GM12878 (cell line): ENCODE results near the gene NPBWR2. TPM values are rescaled to one million over a fixed set of nuclear protein-coding genes. Genes with fewer than 3 reads are reported as not detected.

Experiments
- BMI1 ChIP-seq: fragments of 450-650 bp; IDR thresholded peaks from 2 replicates; pipeline ENCODE4 v1.6.1; 2016; ENCODE audit warnings: mild to moderate bottlenecking, moderate library complexity, borderline replicate concordance
- BRCA1 ChIP-seq: IDR thresholded peaks from 2 replicates; pipeline ENCODE4 v1.6.1; 2011; ENCODE audit warnings: low read depth, low read length, improper control_type of control experiment
- EGR1 ChIP-seq, 2 experiments: IDR thresholded peaks; 1 replicate in 1 of 2; 2 replicates in 1 of 2; pipeline ENCODE4 v1.6.1; 2011 to 2012; ENCODE audit warnings: low read depth in 2 of 2, low read length in 2 of 2, borderline replicate concordance in 1 of 2, mild to moderate bottlenecking in 1 of 2, moderate library complexity in 1 of 2
- FOXM1 ChIP-seq: IDR thresholded peaks from 2 replicates; pipeline ENCODE4 v1.6.1; 2012; ENCODE audit warnings: low read depth, mild to moderate bottlenecking, inconsistent platforms, low read length, moderate library complexity
- IKZF1 ChIP-seq: fragments of 450-650 bp; conservative IDR thresholded peaks from 2 replicates; pipeline ENCODE4 v1.6.1; 2017; ENCODE audit warnings: antibody characterized with exemption, mild to moderate bottlenecking
- IRF4 ChIP-seq: IDR thresholded peaks from 2 replicates; pipeline ENCODE4 v1.6.1; 2011; ENCODE audit warnings: low read depth, low read length
- MEF2B ChIP-seq: fragments of 450-650 bp; IDR thresholded peaks from 2 replicates; pipeline ENCODE4 v1.6.1; 2018; ENCODE audit warnings: mild to moderate bottlenecking, moderate library complexity; ENCODE audit not compliant: partially characterized antibody, poor library complexity, severe bottlenecking
- MTA2 ChIP-seq: fragments of 450-650 bp; IDR thresholded peaks from 2 replicates; pipeline ENCODE4 v1.6.1; 2016; ENCODE audit warnings: low read depth, mild to moderate bottlenecking, moderate library complexity
- NBN ChIP-seq: fragments of 450-650 bp; IDR thresholded peaks from 2 replicates; pipeline ENCODE4 v1.6.1; 2016
- PAX8 ChIP-seq: fragments of 450-650 bp; IDR thresholded peaks from 2 replicates; pipeline ENCODE4 v1.6.1; 2017; ENCODE audit warnings: mild to moderate bottlenecking, moderate library complexity
- RAD51 ChIP-seq: fragments of 450-650 bp; IDR thresholded peaks from 2 replicates; pipeline ENCODE4 v1.6.1; 2016; ENCODE audit warnings: moderate library complexity, mild to moderate bottlenecking, inconsistent platforms
- SIN3A ChIP-seq: IDR thresholded peaks from 2 replicates; pipeline ENCODE4 v1.6.1; 2012; ENCODE audit warnings: low read depth, low read length, improper control_type of control experiment
- STAT1 ChIP-seq: fragments of 450-650 bp; conservative IDR thresholded peaks from 2 replicates; pipeline ENCODE4 v1.6.1; 2014; ENCODE audit warnings: antibody characterized with exemption, mild to moderate bottlenecking
- TAF1 ChIP-seq: IDR thresholded peaks from 2 replicates; pipeline ENCODE4 v1.6.1; 2011; ENCODE audit warnings: mild to moderate bottlenecking, low read depth, low read length, borderline replicate concordance
- TBL1XR1 ChIP-seq: IDR thresholded peaks from 2 replicates; pipeline ENCODE4 v1.6.1; 2012; ENCODE audit warnings: low read depth, low read length, improper control_type of control experiment
- TCF7 ChIP-seq: IDR thresholded peaks from 2 replicates; pipeline ENCODE4 v1.6.1; 2014; ENCODE audit warnings: antibody characterized with exemption, borderline replicate concordance
- ZNF207 ChIP-seq: fragments of 450-650 bp; IDR thresholded peaks from 2 replicates; pipeline ENCODE4 v1.6.1; 2014; ENCODE audit warnings: antibody characterized with exemption, mild to moderate bottlenecking, borderline replicate concordance
- ZNF217 ChIP-seq: fragments of 450-650 bp; IDR thresholded peaks from 2 replicates; pipeline ENCODE4 v1.6.1; 2017; ENCODE audit warnings: antibody characterized with exemption, mild to moderate bottlenecking
- polyA plus RNA-seq, 11 experiments: library from polyadenylated mRNA; depleted of rRNA in 4 of 11; unstranded in 6 of 11; stranded (reverse) in 5 of 11; fragments of >200 nt; fragmentation: Nextera tagmentation in 4 of 11; fragmentation: Illumina TruSeq in 1 of 11; extraction: Ambion mirVana in 4 of 11; extraction: Trizol in 1 of 11; gene quantifications; 1 replicate in 1 of 11; 2 replicates in 10 of 11; pipeline versions ENCODE4 v1.2.1 to v1.2.3, GENCODE V29; 2011 to 2016; ENCODE audit warnings: inconsistent platforms in 2 of 11, missing spikeins in 2 of 11, low read depth in 1 of 11
- total RNA-seq, 4 experiments: library from RNA; depleted of rRNA in 3 of 4; stranded (reverse); fragments of >200 nt in 3 of 4; fragmentation: Illumina TruSeq in 1 of 4; extraction: Trizol in 1 of 4; gene quantifications; 2 replicates each; pipeline versions ENCODE4 v1.2.1 to v1.2.3, GENCODE V29; 2013 to 2021
- TF ChIP-seq, protein P1 (sequence below): fragments of 450-650 bp; IDR thresholded peaks from 2 replicates; pipeline ENCODE4 v1.6.1; 2014; ENCODE audit warnings: mild to moderate bottlenecking
- TF ChIP-seq, protein P2 (sequence below): IDR thresholded peaks from 2 replicates; pipeline ENCODE4 v1.6.1; 2012; ENCODE audit warnings: low read length, inconsistent platforms
- TF ChIP-seq, protein P3 (sequence below): fragments of 450-650 bp; IDR thresholded peaks from 2 replicates; pipeline ENCODE4 v1.6.1; 2016; ENCODE audit warnings: mild to moderate bottlenecking, moderate library complexity, borderline replicate concordance
- TF ChIP-seq, protein P4 (sequence below): IDR thresholded peaks from 2 replicates; pipeline ENCODE4 v1.6.1; 2012; ENCODE audit warnings: mild to moderate bottlenecking, low read depth, low read length

Gene NPBWR2
- total and polyA plus RNA-seq, 10 of the 15 experiments (the other 5 are each of a cell fraction or from before 2014, with no cell fraction given) = not detected

DNA sequence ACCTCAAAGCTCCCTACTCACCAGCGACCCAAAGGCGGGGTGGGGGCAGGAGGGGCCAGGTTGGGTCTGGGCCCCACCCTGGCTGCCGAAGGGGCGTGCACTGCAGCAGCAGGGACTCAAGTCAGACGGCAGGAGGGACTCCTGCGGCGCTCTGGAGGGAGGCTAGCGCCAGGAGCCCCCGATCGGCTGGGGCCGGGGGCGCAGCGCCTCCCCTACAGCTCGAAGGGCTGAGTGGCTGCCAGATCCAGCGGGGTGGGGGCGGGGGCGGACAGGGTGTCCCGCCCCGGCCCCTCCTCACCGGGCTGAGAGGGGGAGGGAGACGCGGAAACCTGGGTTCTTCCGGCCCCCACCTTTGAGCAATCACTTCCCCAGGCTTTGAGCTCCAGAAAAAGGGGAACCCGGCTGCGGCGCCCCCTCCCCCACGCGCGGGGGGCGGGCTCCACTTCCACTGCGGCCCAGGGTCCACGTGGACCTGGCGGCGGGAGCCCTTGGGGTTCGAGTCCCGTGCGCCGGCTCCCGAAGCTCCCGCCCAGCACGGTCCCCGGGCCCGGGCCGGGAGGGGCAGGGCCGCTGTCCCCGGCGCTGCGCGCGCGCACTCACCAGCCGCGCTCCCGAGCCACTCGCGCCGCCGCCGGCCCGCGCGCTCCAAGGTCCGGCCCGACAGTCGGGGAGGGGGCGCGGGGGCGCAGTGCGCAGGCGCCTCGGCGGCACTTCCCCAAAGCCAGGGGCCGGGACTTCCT is 27.9 kb downstream of the NPBWR2 start, which contains the start of gene RGS19 (continued):
- TF ChIP-seq FOXM1 (no peak), BRCA1 (no peak), BMI1 (no peak), MTA2 (no peak), ZNF207 (no peak), TBL1XR1 (no peak; the same call in 1 of the 2 replicates), NBN (peak; percentile 67), PAX8 (no peak), SIN3A (peak; percentile 59; the same call in 1 of the 2 replicates), EGR1 (IDR thresholded peaks at IDR 0.05; ENCODE audit: borderline replicate concordance in 1 of 2, low read depth in 2 of 2, low read length in 2 of 2) (peak in 1 of 2 experiments; percentile 77; a peak in 1 of 3 replicates), STAT1 (no peak), RAD51 (no peak), IRF4 (no peak), ZNF217 (peak; percentile 76), TAF1 (no peak), IKZF1 (peak; percentile 95), MEF2B (no peak), TCF7 (no peak)
- TF ChIP-seq, protein P1, sequence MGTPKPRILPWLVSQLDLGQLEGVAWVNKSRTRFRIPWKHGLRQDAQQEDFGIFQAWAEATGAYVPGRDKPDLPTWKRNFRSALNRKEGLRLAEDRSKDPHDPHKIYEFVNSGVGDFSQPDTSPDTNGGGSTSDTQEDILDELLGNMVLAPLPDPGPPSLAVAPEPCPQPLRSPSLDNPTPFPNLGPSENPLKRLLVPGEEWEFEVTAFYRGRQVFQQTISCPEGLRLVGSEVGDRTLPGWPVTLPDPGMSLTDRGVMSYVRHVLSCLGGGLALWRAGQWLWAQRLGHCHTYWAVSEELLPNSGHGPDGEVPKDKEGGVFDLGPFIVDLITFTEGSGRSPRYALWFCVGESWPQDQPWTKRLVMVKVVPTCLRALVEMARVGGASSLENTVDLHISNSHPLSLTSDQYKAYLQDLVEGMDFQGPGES = no peak
- TF ChIP-seq, protein P2, sequence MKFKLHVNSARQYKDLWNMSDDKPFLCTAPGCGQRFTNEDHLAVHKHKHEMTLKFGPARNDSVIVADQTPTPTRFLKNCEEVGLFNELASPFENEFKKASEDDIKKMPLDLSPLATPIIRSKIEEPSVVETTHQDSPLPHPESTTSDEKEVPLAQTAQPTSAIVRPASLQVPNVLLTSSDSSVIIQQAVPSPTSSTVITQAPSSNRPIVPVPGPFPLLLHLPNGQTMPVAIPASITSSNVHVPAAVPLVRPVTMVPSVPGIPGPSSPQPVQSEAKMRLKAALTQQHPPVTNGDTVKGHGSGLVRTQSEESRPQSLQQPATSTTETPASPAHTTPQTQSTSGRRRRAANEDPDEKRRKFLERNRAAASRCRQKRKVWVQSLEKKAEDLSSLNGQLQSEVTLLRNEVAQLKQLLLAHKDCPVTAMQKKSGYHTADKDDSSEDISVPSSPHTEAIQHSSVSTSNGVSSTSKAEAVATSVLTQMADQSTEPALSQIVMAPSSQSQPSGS = no peak
- TF ChIP-seq, protein P3, sequence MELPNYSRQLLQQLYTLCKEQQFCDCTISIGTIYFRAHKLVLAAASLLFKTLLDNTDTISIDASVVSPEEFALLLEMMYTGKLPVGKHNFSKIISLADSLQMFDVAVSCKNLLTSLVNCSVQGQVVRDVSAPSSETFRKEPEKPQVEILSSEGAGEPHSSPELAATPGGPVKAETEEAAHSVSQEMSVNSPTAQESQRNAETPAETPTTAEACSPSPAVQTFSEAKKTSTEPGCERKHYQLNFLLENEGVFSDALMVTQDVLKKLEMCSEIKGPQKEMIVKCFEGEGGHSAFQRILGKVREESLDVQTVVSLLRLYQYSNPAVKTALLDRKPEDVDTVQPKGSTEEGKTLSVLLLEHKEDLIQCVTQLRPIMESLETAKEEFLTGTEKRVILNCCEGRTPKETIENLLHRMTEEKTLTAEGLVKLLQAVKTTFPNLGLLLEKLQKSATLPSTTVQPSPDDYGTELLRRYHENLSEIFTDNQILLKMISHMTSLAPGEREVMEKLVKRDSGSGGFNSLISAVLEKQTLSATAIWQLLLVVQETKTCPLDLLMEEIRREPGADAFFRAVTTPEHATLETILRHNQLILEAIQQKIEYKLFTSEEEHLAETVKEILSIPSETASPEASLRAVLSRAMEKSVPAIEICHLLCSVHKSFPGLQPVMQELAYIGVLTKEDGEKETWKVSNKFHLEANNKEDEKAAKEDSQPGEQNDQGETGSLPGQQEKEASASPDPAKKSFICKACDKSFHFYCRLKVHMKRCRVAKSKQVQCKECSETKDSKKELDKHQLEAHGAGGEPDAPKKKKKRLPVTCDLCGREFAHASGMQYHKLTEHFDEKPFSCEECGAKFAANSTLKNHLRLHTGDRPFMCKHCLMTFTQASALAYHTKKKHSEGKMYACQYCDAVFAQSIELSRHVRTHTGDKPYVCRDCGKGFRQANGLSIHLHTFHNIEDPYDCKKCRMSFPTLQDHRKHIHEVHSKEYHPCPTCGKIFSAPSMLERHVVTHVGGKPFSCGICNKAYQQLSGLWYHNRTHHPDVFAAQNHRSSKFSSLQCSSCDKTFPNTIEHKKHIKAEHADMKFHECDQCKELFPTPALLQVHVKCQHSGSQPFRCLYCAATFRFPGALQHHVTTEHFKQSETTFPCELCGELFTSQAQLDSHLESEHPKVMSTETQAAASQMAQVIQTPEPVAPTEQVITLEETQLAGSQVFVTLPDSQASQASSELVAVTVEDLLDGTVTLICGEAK = no peak
- TF ChIP-seq, protein P4, sequence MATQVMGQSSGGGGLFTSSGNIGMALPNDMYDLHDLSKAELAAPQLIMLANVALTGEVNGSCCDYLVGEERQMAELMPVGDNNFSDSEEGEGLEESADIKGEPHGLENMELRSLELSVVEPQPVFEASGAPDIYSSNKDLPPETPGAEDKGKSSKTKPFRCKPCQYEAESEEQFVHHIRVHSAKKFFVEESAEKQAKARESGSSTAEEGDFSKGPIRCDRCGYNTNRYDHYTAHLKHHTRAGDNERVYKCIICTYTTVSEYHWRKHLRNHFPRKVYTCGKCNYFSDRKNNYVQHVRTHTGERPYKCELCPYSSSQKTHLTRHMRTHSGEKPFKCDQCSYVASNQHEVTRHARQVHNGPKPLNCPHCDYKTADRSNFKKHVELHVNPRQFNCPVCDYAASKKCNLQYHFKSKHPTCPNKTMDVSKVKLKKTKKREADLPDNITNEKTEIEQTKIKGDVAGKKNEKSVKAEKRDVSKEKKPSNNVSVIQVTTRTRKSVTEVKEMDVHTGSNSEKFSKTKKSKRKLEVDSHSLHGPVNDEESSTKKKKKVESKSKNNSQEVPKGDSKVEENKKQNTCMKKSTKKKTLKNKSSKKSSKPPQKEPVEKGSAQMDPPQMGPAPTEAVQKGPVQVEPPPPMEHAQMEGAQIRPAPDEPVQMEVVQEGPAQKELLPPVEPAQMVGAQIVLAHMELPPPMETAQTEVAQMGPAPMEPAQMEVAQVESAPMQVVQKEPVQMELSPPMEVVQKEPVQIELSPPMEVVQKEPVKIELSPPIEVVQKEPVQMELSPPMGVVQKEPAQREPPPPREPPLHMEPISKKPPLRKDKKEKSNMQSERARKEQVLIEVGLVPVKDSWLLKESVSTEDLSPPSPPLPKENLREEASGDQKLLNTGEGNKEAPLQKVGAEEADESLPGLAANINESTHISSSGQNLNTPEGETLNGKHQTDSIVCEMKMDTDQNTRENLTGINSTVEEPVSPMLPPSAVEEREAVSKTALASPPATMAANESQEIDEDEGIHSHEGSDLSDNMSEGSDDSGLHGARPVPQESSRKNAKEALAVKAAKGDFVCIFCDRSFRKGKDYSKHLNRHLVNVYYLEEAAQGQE = no peak
